ENCODE results near the gene NFIB. TPM values are rescaled to one million over a fixed set of nuclear protein-coding genes. Genes with fewer than 3 reads are reported as not detected.

Gene NFIB
- total RNA-seq, 6 experiments from 2014 or later, result 0.69 to 6.2 (median 4.4) TPM

- H3K27me3 Mint-ChIP-seq (ENCODE audit: insufficient read depth), result no peaks in the 10 kb centered on the region
- H3K4me3 Mint-ChIP-seq, result no peak overlapping the region
- H3K4me1 Mint-ChIP-seq (ENCODE audit: low read depth), result peaks cover 15% of the 10 kb centered on the region; the same call in 1 of the 2 replicates
- H3K27ac Mint-ChIP-seq, result no peak overlapping the region
- H3K36me3 Mint-ChIP-seq (ENCODE audit: low read depth), result no peaks in the 10 kb centered on the region
- no peak for DNase-seq
- TF ChIP-seq CTCF (IDR thresholded peaks at IDR 0.05), result no peak
- H3K9me3 Mint-ChIP-seq, result no peaks in the 10 kb centered on the region; the same call in 1 of the 2 replicates
These were observed 158.7 kb downstream of the NFIB start for GRCh38 chr9:14155237-14155636.

GRCh38 chr9:14153310-14153720, 160.6 kb downstream of the NFIB start:
- Mint-ChIP-seq H3K4me1 (ENCODE audit: low read depth) (peaks cover 4% of the 10 kb centered on the region; the same call in 1 of the 2 replicates), H3K36me3 (ENCODE audit: low read depth) (no peaks in the 10 kb centered on the region), H3K4me3 (no peak overlapping the region), H3K27ac (no peak overlapping the region), H3K27me3 (ENCODE audit: insufficient read depth) (no peaks in the 10 kb centered on the region), H3K9me3 (no peaks in the 10 kb centered on the region; the same call in 1 of the 2 replicates)
- no peak for DNase-seq
- TF ChIP-seq CTCF (IDR thresholded peaks at IDR 0.05), result no peak

GRCh38 chr9:14151451-14151850, 162.5 kb downstream of the NFIB start:
- TF ChIP-seq CTCF (IDR thresholded peaks at IDR 0.05), result no peak
- H3K36me3 Mint-ChIP-seq (ENCODE audit: low read depth), result no peaks in the 10 kb centered on the region
- no peaks in the 10 kb centered on the region for H3K4me1 Mint-ChIP-seq (ENCODE audit: low read depth)
- DNase-seq, result no peak
- H3K27me3 Mint-ChIP-seq (ENCODE audit: insufficient read depth), result no peaks in the 10 kb centered on the region
- H3K27ac Mint-ChIP-seq, result no peak overlapping the region
- H3K9me3 Mint-ChIP-seq, result no peaks in the 10 kb centered on the region
- no peak overlapping the region for H3K4me3 Mint-ChIP-seq

GRCh38 chr9:14148501-14149103, 165.3 kb downstream of the NFIB start:
- Mint-ChIP-seq H3K4me3 (no peak overlapping the region), H3K36me3 (ENCODE audit: low read depth) (no peaks in the 10 kb centered on the region), H3K27me3 (ENCODE audit: insufficient read depth) (peaks cover 1% of the 10 kb centered on the region; the same call in 1 of the 2 replicates), H3K9me3 (no peaks in the 10 kb centered on the region), H3K27ac (no peak overlapping the region), H3K4me1 (ENCODE audit: low read depth) (no peaks in the 10 kb centered on the region)
- DNase-seq, result no peak
- TF ChIP-seq CTCF (IDR thresholded peaks at IDR 0.05), result no peak

- no peak for DNase-seq
- Mint-ChIP-seq H3K4me3 (no peak overlapping the region), H3K4me1 (ENCODE audit: low read depth) (no peaks in the 10 kb centered on the region), H3K9me3 (no peaks in the 10 kb centered on the region), H3K36me3 (ENCODE audit: low read depth) (no peaks in the 10 kb centered on the region), H3K27me3 (ENCODE audit: insufficient read depth) (peaks cover 1% of the 10 kb centered on the region; the same call in 1 of the 2 replicates), H3K27ac (no peak overlapping the region)
- no peak for TF ChIP-seq CTCF (IDR thresholded peaks at IDR 0.05)
These were observed 166.2 kb downstream of the NFIB start for GRCh38 chr9:14147738-14148137.

All from HFFc6 (cell line).